Glomerular visceral epithelial cell (primary cell): Measurements from ENCODE around the gene TGFBR3L.

ENCODE experiments used
- DNase-seq: peaks from one replicate; pipeline ENCODE4 v3.0.0-alpha.2; 2016; ENCODE audit errors: extremely low spot score

The TGFBR3L gene

GRCh38 chr19:7879836-7880235, 34.8 kb upstream of the TGFBR3L start:
- DNase-seq, result no peak

DNA sequence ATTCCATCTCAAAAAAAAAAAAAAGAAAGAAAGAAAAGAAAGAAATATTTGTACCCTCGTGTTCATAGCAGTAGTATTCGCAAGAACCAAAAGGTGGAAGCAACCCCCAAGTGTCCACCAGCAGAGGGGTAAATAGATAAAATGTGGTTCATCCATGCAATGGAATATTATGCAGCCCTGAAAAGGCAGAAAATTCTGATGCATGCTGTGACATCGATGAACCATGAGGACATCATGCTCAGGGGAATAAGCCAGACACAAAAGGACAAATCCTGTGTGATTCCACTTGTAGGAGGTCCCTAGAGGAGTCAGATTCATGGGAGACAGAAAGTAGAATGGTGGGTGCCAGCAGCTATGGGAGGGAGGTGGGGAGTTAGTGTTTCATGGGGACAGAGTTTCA, 32.7 kb upstream of the TGFBR3L start:
- DNase-seq, result no peak

DNA sequence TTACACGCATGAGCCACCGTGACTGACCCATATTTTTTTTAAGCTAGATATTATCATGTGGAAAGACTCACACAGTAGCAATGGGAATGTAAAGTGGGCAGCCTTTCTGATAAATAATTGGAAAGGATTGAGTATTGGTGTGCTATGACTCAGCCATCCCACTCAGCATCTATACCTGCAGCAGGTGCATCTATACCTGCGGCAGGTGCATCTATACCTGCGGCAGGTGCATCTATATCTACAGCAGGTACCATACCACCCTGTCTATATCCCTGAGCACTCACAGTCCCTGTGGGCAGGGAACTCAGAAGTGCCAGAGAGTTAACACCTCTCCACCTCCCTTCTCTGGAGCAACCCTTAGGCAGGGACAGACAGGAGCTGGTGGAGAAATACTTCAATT, 31.5 kb upstream of the TGFBR3L start:
- DNase-seq, result no peak

DNA sequence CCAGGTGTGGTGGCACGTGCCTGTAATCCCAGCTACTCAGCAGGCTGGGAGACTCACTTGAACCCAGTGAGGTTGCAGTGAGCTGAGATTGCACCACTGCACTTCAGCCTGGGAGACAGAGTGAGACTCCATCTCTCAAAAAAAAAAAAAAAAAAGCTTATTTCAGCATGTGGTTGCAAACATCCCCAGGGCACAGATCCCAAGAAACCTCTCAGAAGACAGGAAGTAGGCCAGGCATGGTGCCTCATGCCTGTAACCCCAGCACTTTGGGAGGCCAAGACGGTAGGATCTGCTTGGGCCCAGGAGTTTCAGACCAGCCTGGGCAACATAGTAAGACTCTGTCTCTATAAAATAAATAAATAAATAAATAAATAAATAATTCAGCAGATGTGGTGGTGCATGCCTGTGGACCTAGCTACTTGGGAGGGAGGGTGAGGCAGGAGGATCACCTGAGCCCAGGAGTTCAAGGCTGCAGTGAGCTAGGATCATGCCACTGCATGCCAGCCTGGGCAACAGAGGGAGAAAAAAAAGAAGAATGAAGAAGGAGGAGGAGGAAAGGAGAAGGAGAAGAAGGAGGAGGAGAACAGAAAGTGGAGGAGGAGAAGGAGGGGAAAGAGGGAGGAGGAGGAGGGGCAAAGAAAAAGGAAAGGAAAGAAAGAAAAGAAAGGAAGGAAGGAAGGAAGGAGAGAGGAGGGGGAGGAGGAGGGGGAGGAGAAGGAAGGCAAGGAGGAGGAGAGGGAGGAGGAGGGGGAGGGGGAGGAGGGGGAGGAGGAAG, 30.6 kb upstream of the TGFBR3L start:
- no peak for DNase-seq

- DNase-seq, result no peak
Observed at GRCh38 chr19:7885818-7886217, 28.8 kb upstream of the TGFBR3L start.

GRCh38 chr19:7887408-7888144, 27.1 kb upstream of the TGFBR3L start:
- DNase-seq, result no peak

- peak; percentile 86 for DNase-seq
Observed at GRCh38 chr19:7888145-7888825, 26.3 kb upstream of the TGFBR3L start, which contains the start of gene LRRC8E. TSS of gene LRRC8E (plus strand) at chr19:7888510. CDS start at chr19:7895604, 7,094 bp downstream.

- DNase-seq, result no peak
Observed at GRCh38 chr19:7888826-7889217, 25.8 kb upstream of the TGFBR3L start.

- DNase-seq, result peak; percentile 81
Observed at GRCh38 chr19:7893362-7894101, 21.1 kb upstream of the TGFBR3L start.

- no peak for DNase-seq
Observed at GRCh38 chr19:7894612-7895309, 19.9 kb upstream of the TGFBR3L start.

DNA sequence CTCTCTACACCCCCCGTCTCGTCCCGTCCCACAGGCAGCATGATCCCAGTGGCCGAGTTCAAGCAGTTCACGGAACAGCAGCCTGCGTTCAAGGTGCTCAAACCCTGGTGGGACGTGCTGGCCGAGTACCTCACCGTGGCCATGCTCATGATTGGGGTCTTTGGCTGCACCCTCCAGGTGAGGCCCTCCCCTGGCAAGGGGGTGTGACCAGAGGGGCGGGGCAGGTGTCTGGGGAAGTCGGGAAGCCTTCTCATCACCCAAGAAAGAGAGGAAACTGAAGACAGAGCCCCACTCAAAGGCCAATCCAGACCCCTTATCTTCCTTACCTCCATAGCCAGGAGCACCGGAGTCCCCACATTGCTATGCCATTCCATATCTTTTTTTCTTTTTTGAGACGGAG, 19.1 kb upstream of the TGFBR3L start:
- no peak for DNase-seq

DNA sequence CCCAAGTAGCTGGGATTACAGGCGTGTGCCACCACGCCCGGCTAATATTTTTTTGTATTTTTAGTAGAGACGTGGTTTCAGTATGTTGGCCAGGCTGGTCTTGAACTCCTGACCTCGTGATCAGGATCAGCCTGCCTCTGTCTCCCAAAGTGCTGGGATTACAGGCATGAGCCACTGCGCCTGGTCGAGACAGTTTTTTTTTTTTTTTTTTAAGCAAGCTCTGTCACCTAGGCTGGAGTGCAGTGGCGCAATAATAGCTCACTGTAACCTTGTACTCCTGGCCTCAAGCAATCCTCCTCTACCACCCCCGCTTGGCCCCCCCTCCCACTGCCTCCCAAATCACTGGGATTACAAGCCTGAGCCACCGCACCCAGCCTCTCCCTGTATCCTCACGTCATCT, 17.3 kb upstream of the TGFBR3L start:
- DNase-seq, result no peak

DNA sequence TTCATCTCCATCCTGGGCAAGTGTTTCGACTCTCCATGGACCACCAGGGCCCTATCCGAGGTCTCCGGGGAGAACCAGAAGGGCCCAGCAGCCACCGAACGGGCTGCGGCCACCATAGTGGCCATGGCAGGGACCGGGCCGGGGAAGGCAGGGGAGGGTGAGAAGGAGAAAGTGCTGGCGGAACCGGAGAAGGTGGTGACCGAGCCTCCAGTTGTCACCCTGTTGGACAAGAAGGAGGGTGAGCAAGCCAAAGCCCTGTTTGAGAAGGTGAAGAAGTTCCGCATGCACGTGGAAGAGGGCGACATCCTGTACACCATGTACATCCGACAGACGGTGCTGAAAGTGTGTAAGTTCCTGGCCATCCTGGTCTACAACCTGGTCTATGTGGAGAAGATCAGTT, 15.7 kb upstream of the TGFBR3L start:
- DNase-seq, result no peak

DNA sequence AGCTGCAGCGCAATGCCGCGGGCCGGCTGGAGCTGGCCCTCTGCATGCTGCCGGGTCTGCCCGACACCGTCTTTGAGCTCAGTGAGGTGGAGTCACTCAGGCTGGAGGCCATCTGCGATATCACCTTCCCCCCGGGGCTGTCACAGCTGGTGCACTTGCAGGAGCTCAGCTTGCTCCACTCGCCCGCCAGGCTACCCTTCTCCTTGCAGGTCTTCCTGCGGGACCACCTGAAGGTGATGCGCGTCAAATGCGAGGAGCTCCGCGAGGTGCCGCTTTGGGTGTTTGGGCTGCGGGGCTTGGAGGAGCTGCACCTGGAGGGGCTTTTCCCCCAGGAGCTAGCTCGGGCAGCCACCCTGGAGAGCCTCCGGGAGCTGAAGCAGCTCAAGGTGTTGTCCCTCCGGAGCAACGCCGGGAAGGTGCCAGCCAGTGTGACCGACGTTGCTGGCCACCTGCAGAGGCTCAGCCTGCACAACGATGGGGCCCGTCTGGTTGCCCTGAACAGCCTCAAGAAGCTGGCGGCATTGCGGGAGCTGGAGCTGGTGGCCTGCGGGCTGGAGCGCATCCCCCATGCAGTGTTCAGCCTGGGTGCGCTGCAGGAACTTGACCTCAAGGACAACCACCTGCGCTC, 14.8 kb upstream of the TGFBR3L start:
- DNase-seq, result no peak

DNA sequence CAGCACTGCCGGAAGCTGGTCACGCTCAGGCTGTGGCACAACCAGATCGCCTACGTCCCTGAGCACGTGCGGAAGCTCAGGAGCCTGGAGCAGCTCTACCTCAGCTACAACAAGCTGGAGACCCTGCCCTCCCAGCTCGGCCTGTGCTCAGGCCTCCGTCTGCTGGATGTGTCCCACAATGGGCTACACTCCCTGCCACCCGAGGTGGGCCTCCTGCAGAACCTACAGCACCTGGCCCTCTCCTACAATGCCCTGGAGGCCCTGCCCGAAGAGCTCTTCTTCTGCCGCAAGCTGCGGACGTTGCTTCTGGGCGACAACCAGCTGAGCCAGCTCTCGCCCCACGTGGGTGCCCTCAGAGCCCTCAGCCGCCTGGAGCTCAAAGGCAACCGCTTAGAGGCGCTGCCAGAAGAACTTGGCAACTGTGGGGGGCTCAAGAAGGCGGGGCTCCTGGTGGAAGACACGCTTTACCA, 14.2 kb upstream of the TGFBR3L start:
- no peak for DNase-seq

DNA sequence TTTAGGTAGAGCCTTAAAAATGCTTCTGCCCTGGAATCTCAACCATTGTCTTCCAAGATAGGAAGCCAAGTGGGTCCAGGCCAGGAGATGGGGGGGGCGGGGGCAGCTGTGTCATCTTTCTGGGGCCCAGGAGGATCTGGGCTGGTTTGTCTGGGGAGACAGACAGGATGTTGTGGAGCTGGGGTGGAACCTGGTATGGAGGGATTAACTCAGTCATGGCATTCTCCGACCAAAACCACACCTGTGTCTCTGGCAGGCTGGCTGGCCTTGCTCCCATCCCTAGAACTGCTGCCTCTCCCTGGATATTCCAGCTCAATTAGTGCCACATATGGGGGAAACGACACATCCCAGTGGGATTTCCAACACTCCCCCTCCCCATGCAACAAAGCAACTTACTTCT, 13.7 kb upstream of the TGFBR3L start:
- peak; percentile 35 for DNase-seq

DNA sequence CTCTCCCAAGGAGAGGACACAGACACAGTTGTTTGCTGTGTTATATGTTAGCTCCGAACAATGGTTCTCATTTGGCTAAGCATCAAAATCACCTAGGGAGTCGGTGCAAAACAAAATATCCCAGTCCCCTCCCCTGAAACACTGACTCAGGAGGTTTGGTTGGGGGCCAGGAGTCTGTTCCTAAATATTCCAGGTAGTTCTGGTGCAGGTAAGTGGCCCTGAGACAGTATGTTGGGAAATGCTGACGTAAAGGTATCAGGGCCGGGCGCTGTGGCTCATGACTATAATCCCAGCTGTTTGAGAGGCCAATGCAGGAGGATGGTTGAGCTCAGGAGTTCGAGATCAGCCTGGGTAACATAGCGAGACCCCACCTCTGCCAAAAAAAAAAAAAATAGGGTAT, 13.3 kb upstream of the TGFBR3L start:
- no peak for DNase-seq

DNA sequence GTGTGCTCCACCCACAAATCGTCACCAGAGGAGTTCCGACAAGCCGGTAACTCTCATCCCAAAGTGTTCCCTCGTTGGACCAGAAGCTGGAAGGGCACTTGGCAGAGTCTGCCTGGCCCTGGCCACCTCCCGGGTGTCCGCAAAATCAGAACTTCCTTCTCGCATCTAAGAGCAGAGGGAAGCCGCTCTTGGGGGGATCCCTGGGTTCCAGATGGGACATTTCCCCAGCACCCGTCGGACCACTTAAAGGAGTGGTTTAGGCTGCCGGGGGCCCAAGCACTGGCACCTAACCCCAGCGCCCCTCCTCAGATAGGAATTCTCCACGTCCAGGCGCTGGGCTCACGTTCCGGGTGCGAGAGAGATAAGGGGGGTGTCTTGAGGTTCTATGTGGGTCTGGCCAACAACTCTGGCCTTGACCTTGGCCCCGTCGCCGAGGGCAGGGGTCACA, 11.8 kb upstream of the TGFBR3L start:
- no peak for DNase-seq

DNA sequence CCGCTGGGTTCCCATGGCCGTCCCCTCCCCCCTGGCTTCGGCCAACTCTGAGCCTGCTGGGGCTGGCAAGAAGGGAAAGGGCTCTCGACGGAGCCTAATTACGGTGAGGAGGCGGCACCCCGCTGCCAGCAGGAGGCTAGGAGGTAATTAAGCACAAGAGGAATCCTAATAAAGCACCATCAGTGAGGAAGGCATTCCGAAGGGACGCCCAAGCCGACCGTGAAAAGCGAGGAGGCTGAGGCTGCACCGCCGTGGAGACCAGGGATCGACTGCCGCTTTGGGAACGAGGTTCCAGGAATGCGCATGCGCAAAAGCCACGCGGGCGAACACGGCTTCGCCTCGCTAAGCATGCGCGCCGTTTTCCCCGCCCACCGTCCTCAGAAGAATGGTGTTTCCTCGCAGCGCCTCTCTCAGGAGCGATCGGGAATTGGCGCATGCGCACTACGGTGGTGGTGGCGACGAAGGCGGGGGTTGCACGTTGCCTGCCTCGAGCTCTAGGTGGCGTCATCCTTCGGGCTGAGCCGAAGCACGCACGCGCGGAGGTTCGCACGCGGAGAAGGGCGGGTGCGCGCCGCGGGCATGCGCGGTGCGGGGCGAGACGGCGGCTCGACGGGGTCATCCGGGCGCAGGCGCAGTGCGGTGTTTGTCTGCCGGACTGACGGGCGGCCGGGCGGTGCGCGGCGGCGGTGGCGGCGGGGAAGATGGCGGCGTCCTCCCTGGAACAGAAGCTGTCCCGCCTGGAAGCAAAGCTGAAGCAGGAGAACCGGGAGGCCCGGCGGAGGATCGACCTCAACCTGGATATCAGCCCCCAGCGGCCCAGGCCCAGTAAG, 11.2 kb upstream of the TGFBR3L start, which contains the start of gene MAP2K7:
MAP2K7 (plus strand) TSS at position 634 of the 830 bp plus-strand sequence; CDS start at position 702, 68 bp downstream.
- DNase-seq, result peak; percentile 100
